K562 (cell line): ENCODE measurements around the gene ADAMTSL2. TPM values are rescaled to one million over a fixed set of nuclear protein-coding genes. Genes with fewer than 3 reads are reported as not detected.

Source experiments
- ATAC-seq: fragments of 200-7000 bp; cut with Tn5 transposase; 3 replicates; pipeline ENCODE4 v1.9.1; 2020; ENCODE audit warnings: moderate library complexity
- BruUV-seq: library from RNA; stranded (reverse); fragments of 400-500 nt; replicated peaks from 2 replicates; lab custom pipeline; 2021; lab: Mats Ljungman, UMichigan
- CTCF ChIA-PET: fragments of 300-600 bp; formaldehyde crosslinking; extraction: SDS; loops from one replicate; lab custom pipeline; 2021; ENCODE audit warnings: low intra/inter-chr PET ratio; lab: Yijun Ruan, JAX
- POLR2A ChIA-PET: fragments of 300-600, 350-650 bp; sonication (Branson Sonifier 250); formaldehyde crosslinking; extraction: SDS; loops from one replicate; lab custom pipeline; 2021; ENCODE audit warnings: antibody characterized with exemption, inconsistent platforms; lab: Yijun Ruan, JAX
- DNase-seq, 4 experiments: peaks; one replicate each; pipeline versions ENCODE4 v3.0.0 to v3.0.0-alpha.2; 2011 to 2018; ENCODE audit warnings: low spot score in 3 of 4, mixed read lengths in 3 of 4; ENCODE audit errors: extremely low read depth in 1 of 4
- FAIRE-seq: peaks from 2 replicates; lab custom pipeline; 2011; peaks lifted over from hg19 to GRCh38; lab: Jason Lieb, UNC
- H2AFZ ChIP-seq: 2 replicates; pipeline ENCODE4 v1.6.0; 2011; ENCODE audit warnings: low read depth, low read length, control low read depth, inconsistent platforms
- H3K27ac ChIP-seq: fragments of 200-600 bp; 3 replicates; pipeline ENCODE4 v1.8.0; 2011; ENCODE audit warnings: low read depth, mild to moderate bottlenecking, control low read depth, inconsistent platforms, low read length, moderate library complexity, mixed read lengths; ENCODE audit errors: extremely low read depth
- H3K27me3 ChIP-seq, 2 experiments: fragments of 300-600 bp in 1 of 2; 2 replicates in 1 of 2; 3 replicates in 1 of 2; pipeline versions ENCODE4 v1.6.0 to v1.8.0; 2011; ENCODE audit warnings: inconsistent platforms in 2 of 2, low read length in 2 of 2, mild to moderate bottlenecking in 1 of 2, mixed read lengths in 1 of 2, moderate library complexity in 1 of 2; ENCODE audit not compliant: control insufficient read depth in 2 of 2, insufficient read depth in 2 of 2
- H3K36me3 ChIP-seq: fragments of 300-600 bp; 3 replicates; pipeline ENCODE4 v1.8.0; 2011; ENCODE audit warnings: mild to moderate bottlenecking, low read length, inconsistent platforms; ENCODE audit not compliant: control insufficient read depth, insufficient read depth
- H3K4me1 ChIP-seq, 2 experiments: fragments of 200-600 bp in 1 of 2; replicated peaks in 1 of 2; 2 replicates in 1 of 2; 3 replicates in 1 of 2; pipeline versions ENCODE4 v1.5.1 to v1.8.0; 2011; ENCODE audit warnings: inconsistent platforms in 2 of 2, low read length in 2 of 2, mild to moderate bottlenecking in 1 of 2, mixed read lengths in 1 of 2, moderate library complexity in 1 of 2; ENCODE audit not compliant: control insufficient read depth in 2 of 2, insufficient read depth in 2 of 2
- H3K4me2 ChIP-seq: 2 replicates; pipeline ENCODE4 v1.6.1; 2011; ENCODE audit warnings: low read length, control low read depth, inconsistent platforms, mixed read lengths; ENCODE audit not compliant: insufficient read depth
- H3K4me3 ChIP-seq: fragments of 200-600 bp; sonication (generic), shearing (Covaris generic); 2 replicates; pipeline ENCODE4 v1.5.1; 2016; ENCODE audit warnings: control low read depth, inconsistent platforms
- H3K79me2 ChIP-seq: fragments of 200-600 bp; 3 replicates; pipeline ENCODE4 v1.8.0; 2011; ENCODE audit warnings: low read length, inconsistent platforms; ENCODE audit not compliant: control insufficient read depth, insufficient read depth
- H3K9ac ChIP-seq, 2 experiments: 2 replicates each; pipeline versions ENCODE4 v1.6.0 to v1.6.1; 2011; ENCODE audit warnings: low read depth in 2 of 2, low read length in 2 of 2, control low read depth in 1 of 2, inconsistent platforms in 1 of 2, mild to moderate bottlenecking in 1 of 2, mixed read lengths in 1 of 2; ENCODE audit not compliant: insufficient read depth in 1 of 2
- H3K9me1 ChIP-seq: one replicate; pipeline ENCODE4 v1.6.0; 2011; ENCODE audit warnings: inconsistent platforms, mild to moderate bottlenecking, low read length, moderate library complexity; ENCODE audit not compliant: control insufficient read depth, insufficient read depth
- H3K9me3 ChIP-seq: replicated peaks from 2 replicates; pipeline ENCODE4 v1.5.1; 2011; ENCODE audit warnings: low read depth, low read length, inconsistent platforms; ENCODE audit not compliant: control insufficient read depth, insufficient read depth
- H4K20me1 ChIP-seq: replicated peaks from 2 replicates; pipeline ENCODE4 v1.6.1; 2011; ENCODE audit warnings: low read length, inconsistent platforms, mixed read lengths; ENCODE audit not compliant: control insufficient read depth, insufficient read depth
- COPS2 ChIP-seq: fragments of 450-650 bp; conservative IDR thresholded peaks from 2 replicates; pipeline ENCODE4 v1.6.1; 2016; ENCODE audit warnings: mild to moderate bottlenecking, moderate library complexity
- CTBP1 ChIP-seq: fragments of 450-650 bp; IDR thresholded peaks from 2 replicates; pipeline ENCODE4 v1.6.1; 2016; ENCODE audit warnings: borderline replicate concordance
- EHMT2 ChIP-seq: fragments of 450-650 bp; IDR thresholded peaks from 2 replicates; pipeline ENCODE4 v1.6.1; 2018; ENCODE audit warnings: antibody characterized with exemption
- KLF10 ChIP-seq: fragments of 250-450 bp; sonication (Bioruptor Pico); IDR thresholded peaks from 2 replicates; pipeline ENCODE4 v1.6.1; 2021; ENCODE audit warnings: matching md5 sums
- TFE3 ChIP-seq: fragments of 450-650 bp; formaldehyde crosslinking; IDR thresholded peaks from 2 replicates; pipeline ENCODE4 v1.4.0; 2020; ENCODE audit warnings: mild to moderate bottlenecking, mixed read lengths
- ZBED1 ChIP-seq: IDR thresholded peaks from 2 replicates; pipeline ENCODE4 v1.6.1; 2014
- ZSCAN32 ChIP-seq: fragments of 450-650 bp; formaldehyde crosslinking; IDR thresholded peaks from 2 replicates; pipeline ENCODE4 v1.4.0; 2020; ENCODE audit warnings: mild to moderate bottlenecking, moderate library complexity
- WGBS: fragments of 100-300 bp; shearing (Covaris generic); methylation state at CpG from one replicate; pipeline ENCODE4 v1.1.6; 2016; ENCODE audit warnings: low coverage, mixed read lengths; ENCODE audit not compliant: insufficient coverage; ENCODE audit errors: missing lambda C conversion rate; 5-methylcytosine and 5-hydroxymethylcytosine counted together
- in situ Hi-C: fragments of 300-500 bp; cut with MboI; formaldehyde crosslinking; loops from 4 replicates; pipeline ENCODE4 v1.15.0; 2018; ENCODE audit warnings: inconsistent platforms, mixed read lengths
- intact Hi-C: fragments of 100-400 bp; cut with micrococcal nuclease; formaldehyde crosslinking; loops from 2 replicates; pipeline ENCODE4 v1.14.2; 2022
- polyA plus RNA-seq, 8 experiments: library from polyadenylated mRNA; depleted of rRNA in 4 of 8; stranded (reverse) in 5 of 8; unstranded in 3 of 8; fragments of >200 nt; fragmentation: Nextera tagmentation in 2 of 8; fragmentation: Illumina TruSeq in 1 of 8; extraction: Ambion mirVana in 2 of 8; extraction: Trizol in 1 of 8; gene quantifications; 2 replicates each; pipeline versions ENCODE4 v1.2.1 to v1.2.3, GENCODE V29; 2011 to 2014; ENCODE audit warnings: inconsistent platforms in 1 of 8, missing spikeins in 1 of 8
- total RNA-seq, 7 experiments: library from RNA; depleted of rRNA in 6 of 7; stranded (reverse); fragments of >200 nt in 6 of 7; fragmentation: Illumina TruSeq in 2 of 7; extraction: Trizol in 2 of 7; gene quantifications; 2 replicates each; pipeline versions ENCODE4 v1.2.1 to v1.2.3, GENCODE V29; 2011 to 2021; ENCODE audit warnings: low replicate concordance in 1 of 7
- TF ChIP-seq, protein P1 (sequence below), 2 experiments: IDR thresholded peaks; 2 replicates each; pipeline ENCODE4 v1.6.1; 2012; ENCODE audit warnings: improper control_type of control experiment in 2 of 2, low read depth in 2 of 2, low read length in 2 of 2, borderline replicate concordance in 1 of 2
- TF ChIP-seq, protein P2 (sequence below), 2 experiments: fragments of 450-650 bp; IDR thresholded peaks; 2 replicates each; pipeline ENCODE4 v1.6.1; 2018; ENCODE audit warnings: mild to moderate bottlenecking in 2 of 2, low read depth in 1 of 2; ENCODE audit not compliant: partially characterized antibody in 2 of 2

The ADAMTSL2 gene
- total and polyA plus RNA-seq, 9 of the 15 experiments (the other 6 are each of a cell fraction or from before 2014, with no cell fraction given): 0.04 TPM; not detected in 8

DNA sequence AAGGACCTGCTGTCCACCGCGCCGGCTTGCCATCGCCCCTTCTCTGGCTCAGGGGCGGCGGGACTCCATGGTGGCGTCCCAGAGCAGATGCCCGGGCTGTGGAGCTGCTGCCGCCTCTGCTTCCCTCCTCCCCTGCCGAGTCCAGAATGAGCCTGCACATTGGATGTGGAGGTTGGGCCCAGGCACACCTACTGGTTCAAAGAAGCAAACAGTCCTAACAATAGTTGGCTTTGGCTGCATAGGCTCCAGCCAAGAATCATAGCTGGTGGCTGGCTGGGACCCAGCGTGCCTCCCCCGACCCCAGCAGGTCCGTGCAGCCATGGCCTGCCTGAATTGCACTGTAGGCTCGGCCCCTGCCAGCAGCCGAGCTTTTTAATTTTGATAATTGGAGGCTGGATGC is 25.8 kb downstream of the ADAMTSL2 start:
- no TSS peak for BruUV-seq
- no peak overlapping the region for H3K4me2 ChIP-seq
- H2AFZ ChIP-seq: no peak overlapping the region
- TF ChIP-seq ZSCAN32 (CRISPR knock-in tag) (no peak), KLF10 (CRISPR knock-in tag) (no peak), TFE3 (CRISPR knock-in tag) (no peak), CTBP1 (no peak), COPS2 (no peak), EHMT2 (no peak), ZBED1 (no peak)
- TF ChIP-seq, protein P1, sequence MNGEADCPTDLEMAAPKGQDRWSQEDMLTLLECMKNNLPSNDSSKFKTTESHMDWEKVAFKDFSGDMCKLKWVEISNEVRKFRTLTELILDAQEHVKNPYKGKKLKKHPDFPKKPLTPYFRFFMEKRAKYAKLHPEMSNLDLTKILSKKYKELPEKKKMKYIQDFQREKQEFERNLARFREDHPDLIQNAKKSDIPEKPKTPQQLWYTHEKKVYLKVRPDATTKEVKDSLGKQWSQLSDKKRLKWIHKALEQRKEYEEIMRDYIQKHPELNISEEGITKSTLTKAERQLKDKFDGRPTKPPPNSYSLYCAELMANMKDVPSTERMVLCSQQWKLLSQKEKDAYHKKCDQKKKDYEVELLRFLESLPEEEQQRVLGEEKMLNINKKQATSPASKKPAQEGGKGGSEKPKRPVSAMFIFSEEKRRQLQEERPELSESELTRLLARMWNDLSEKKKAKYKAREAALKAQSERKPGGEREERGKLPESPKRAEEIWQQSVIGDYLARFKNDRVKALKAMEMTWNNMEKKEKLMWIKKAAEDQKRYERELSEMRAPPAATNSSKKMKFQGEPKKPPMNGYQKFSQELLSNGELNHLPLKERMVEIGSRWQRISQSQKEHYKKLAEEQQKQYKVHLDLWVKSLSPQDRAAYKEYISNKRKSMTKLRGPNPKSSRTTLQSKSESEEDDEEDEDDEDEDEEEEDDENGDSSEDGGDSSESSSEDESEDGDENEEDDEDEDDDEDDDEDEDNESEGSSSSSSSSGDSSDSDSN (IDR thresholded peaks at IDR 0.05; ENCODE audit: borderline replicate concordance in 1 of 2, low read depth in 2 of 2, low read length in 2 of 2): no peak
- TF ChIP-seq, protein P2, sequence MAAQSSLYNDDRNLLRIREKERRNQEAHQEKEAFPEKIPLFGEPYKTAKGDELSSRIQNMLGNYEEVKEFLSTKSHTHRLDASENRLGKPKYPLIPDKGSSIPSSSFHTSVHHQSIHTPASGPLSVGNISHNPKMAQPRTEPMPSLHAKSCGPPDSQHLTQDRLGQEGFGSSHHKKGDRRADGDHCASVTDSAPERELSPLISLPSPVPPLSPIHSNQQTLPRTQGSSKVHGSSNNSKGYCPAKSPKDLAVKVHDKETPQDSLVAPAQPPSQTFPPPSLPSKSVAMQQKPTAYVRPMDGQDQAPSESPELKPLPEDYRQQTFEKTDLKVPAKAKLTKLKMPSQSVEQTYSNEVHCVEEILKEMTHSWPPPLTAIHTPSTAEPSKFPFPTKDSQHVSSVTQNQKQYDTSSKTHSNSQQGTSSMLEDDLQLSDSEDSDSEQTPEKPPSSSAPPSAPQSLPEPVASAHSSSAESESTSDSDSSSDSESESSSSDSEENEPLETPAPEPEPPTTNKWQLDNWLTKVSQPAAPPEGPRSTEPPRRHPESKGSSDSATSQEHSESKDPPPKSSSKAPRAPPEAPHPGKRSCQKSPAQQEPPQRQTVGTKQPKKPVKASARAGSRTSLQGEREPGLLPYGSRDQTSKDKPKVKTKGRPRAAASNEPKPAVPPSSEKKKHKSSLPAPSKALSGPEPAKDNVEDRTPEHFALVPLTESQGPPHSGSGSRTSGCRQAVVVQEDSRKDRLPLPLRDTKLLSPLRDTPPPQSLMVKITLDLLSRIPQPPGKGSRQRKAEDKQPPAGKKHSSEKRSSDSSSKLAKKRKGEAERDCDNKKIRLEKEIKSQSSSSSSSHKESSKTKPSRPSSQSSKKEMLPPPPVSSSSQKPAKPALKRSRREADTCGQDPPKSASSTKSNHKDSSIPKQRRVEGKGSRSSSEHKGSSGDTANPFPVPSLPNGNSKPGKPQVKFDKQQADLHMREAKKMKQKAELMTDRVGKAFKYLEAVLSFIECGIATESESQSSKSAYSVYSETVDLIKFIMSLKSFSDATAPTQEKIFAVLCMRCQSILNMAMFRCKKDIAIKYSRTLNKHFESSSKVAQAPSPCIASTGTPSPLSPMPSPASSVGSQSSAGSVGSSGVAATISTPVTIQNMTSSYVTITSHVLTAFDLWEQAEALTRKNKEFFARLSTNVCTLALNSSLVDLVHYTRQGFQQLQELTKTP (IDR thresholded peaks at IDR 0.05; ENCODE audit: low read depth in 1 of 2, partially characterized antibody in 2 of 2): no peak
- no peak overlapping the region for H3K4me3 ChIP-seq
- POLR2A ChIA-PET: no interaction called here
- no peaks in the 10 kb centered on the region for H4K20me1 ChIP-seq
- intact Hi-C loops (no loop called here), in situ Hi-C loops (no loop called here)
- FAIRE-seq: no peak
- 26% methylated on average over 12 of the region's 15 CpGs for WGBS
- no peaks in the 10 kb centered on the region for H3K9me3 ChIP-seq
- peaks cover 7 to 26% of the 10 kb centered on the region in 2 experiments; a peak in 4 of 5 replicates for H3K4me1 ChIP-seq
- H3K36me3 ChIP-seq: no peaks in the 10 kb centered on the region
- H3K9me1 ChIP-seq: peaks cover 5% of the 10 kb centered on the region
- no peaks in the 10 kb centered on the region for H3K79me2 ChIP-seq
- ATAC-seq: no peak
- H3K9ac ChIP-seq: no peak overlapping the region
- no peak for DNase-seq
- CTCF ChIA-PET: no interaction called here
- H3K27ac ChIP-seq: no peak overlapping the region
- peaks cover 1 to 21% of the 10 kb centered on the region in 2 experiments; a peak in 3 of 5 replicates for H3K27me3 ChIP-seq
